Peyer's patch (tissue), 4 donors: Measurements from ENCODE around the gene ZKSCAN3.
"Not testable (repeated sequence)": the region's sequence is repeated elsewhere in the genome, so short reads cannot be mapped to it uniquely, and the experiment has no call there.

ENCODE experiments used
- POLR2A ChIP-seq, 2 donors: fragments of 450-650 bp; IDR thresholded peaks; one replicate each; pipeline ENCODE4 v1.5.1; 2017; ENCODE audit warnings: antibody characterized with exemption in 2 of 2, mild to moderate bottlenecking in 2 of 2, moderate library complexity in 2 of 2
- TF ChIP-seq, protein P1 (sequence below), 6 experiments: fragments of 450-650 bp in 4 of 6; fragments of 200-600 bp in 2 of 6; sonication (generic) in 1 of 6; IDR thresholded peaks; one replicate each; pipeline ENCODE4 v1.5.1; 2017 to 2019; ENCODE audit warnings: antibody characterized with exemption in 6 of 6, mild to moderate bottlenecking in 3 of 6, moderate library complexity in 1 of 6

- not testable (repeated sequence) for TF ChIP-seq POLR2A (IDR thresholded peaks at IDR 0.05)
- TF ChIP-seq, protein P1, sequence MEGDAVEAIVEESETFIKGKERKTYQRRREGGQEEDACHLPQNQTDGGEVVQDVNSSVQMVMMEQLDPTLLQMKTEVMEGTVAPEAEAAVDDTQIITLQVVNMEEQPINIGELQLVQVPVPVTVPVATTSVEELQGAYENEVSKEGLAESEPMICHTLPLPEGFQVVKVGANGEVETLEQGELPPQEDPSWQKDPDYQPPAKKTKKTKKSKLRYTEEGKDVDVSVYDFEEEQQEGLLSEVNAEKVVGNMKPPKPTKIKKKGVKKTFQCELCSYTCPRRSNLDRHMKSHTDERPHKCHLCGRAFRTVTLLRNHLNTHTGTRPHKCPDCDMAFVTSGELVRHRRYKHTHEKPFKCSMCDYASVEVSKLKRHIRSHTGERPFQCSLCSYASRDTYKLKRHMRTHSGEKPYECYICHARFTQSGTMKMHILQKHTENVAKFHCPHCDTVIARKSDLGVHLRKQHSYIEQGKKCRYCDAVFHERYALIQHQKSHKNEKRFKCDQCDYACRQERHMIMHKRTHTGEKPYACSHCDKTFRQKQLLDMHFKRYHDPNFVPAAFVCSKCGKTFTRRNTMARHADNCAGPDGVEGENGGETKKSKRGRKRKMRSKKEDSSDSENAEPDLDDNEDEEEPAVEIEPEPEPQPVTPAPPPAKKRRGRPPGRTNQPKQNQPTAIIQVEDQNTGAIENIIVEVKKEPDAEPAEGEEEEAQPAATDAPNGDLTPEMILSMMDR (IDR thresholded peaks at IDR 0.05) = not testable (repeated sequence)
Measured at GRCh38 chr6:28403923-28404322, 54.2 kb downstream of the ZKSCAN3 start.
